H9 (cell line): ENCODE measurements around the gene ZNF304. TPM values are rescaled to one million over a fixed set of nuclear protein-coding genes. Genes with fewer than 3 reads are reported as not detected.

ENCODE experiments used
- DNase-seq: peaks from one replicate; pipeline ENCODE4 v3.0.0-alpha.2; 2017
- H2AFZ ChIP-seq: one replicate; pipeline ENCODE4 v1.6.1; 2013; ENCODE audit warnings: mild to moderate bottlenecking, low read length, control low read depth, moderate library complexity
- H2AK5ac ChIP-seq: 2 replicates; pipeline ENCODE4 v1.6.1; 2013; ENCODE audit warnings: low read length, control low read depth, mixed read lengths; ENCODE audit not compliant: insufficient read length
- H2BK120ac ChIP-seq: one replicate; pipeline ENCODE4 v1.6.1; 2013; ENCODE audit warnings: low read depth, mild to moderate bottlenecking, low read length, control low read depth, inconsistent platforms; ENCODE audit not compliant: poor library complexity, severe bottlenecking
- H2BK12ac ChIP-seq: 2 replicates; pipeline ENCODE4 v1.6.1; 2013; ENCODE audit warnings: low read length, control low read depth, mixed read lengths, low read depth; ENCODE audit not compliant: insufficient read length
- H2BK15ac ChIP-seq: 2 replicates; pipeline ENCODE4 v1.6.1; 2013; ENCODE audit warnings: low read depth, low read length, control low read depth
- H2BK20ac ChIP-seq: one replicate; pipeline ENCODE4 v1.6.1; 2013; ENCODE audit warnings: low read depth, mild to moderate bottlenecking, low read length, control low read depth, inconsistent platforms; ENCODE audit not compliant: poor library complexity, severe bottlenecking
- H2BK5ac ChIP-seq: 2 replicates; pipeline ENCODE4 v1.6.1; 2013; ENCODE audit warnings: low read length, control low read depth, mixed read lengths; ENCODE audit not compliant: insufficient read length
- H3K14ac ChIP-seq: 2 replicates; pipeline ENCODE4 v1.6.1; 2013; ENCODE audit warnings: low read length, control low read depth; ENCODE audit not compliant: insufficient read depth
- H3K18ac ChIP-seq: 2 replicates; pipeline ENCODE4 v1.6.1; 2013; ENCODE audit warnings: low read depth, mild to moderate bottlenecking, mixed read lengths, low read length, control low read depth; ENCODE audit not compliant: insufficient read length
- H3K23ac ChIP-seq: 2 replicates; pipeline ENCODE4 v1.6.1; 2013; ENCODE audit warnings: low read length, control low read depth, mixed read lengths, low read depth; ENCODE audit not compliant: insufficient read length
- H3K23me2 ChIP-seq: 2 replicates; pipeline ENCODE4 v1.6.1; 2013; ENCODE audit warnings: low read depth, mild to moderate bottlenecking, mixed read lengths, low read length, control low read depth; ENCODE audit not compliant: insufficient read length, poor library complexity, severe bottlenecking
- H3K27ac ChIP-seq: 2 replicates; pipeline ENCODE4 v1.5.1; 2013; ENCODE audit warnings: low read length, control low read depth, mixed read lengths, low read depth; ENCODE audit not compliant: insufficient read length
- H3K27me3 ChIP-seq: 2 replicates; pipeline ENCODE4 v1.6.1; 2013; ENCODE audit warnings: low read length, control low read depth, inconsistent platforms; ENCODE audit not compliant: insufficient read depth
- H3K4ac ChIP-seq: 2 replicates; pipeline ENCODE4 v1.6.1; 2013; ENCODE audit warnings: low read depth, mild to moderate bottlenecking, control low read depth, inconsistent platforms, low read length, moderate library complexity
- H3K4me1 ChIP-seq: 2 replicates; pipeline ENCODE4 v1.6.1; 2013; ENCODE audit warnings: low read length, control low read depth, inconsistent platforms; ENCODE audit not compliant: insufficient read depth
- H3K4me2 ChIP-seq: 2 replicates; pipeline ENCODE4 v1.6.1; 2013; ENCODE audit warnings: low read length, control low read depth, mixed read lengths; ENCODE audit not compliant: insufficient read length, insufficient read depth
- H3K56ac ChIP-seq: 2 replicates; pipeline ENCODE4 v1.6.1; 2013; ENCODE audit warnings: low read depth, mild to moderate bottlenecking, mixed read lengths, low read length, control low read depth; ENCODE audit not compliant: insufficient read length
- H3K79me1 ChIP-seq: 2 replicates; pipeline ENCODE4 v1.6.1; 2013; ENCODE audit warnings: low read depth, mild to moderate bottlenecking, moderate library complexity, low read length, control low read depth, inconsistent platforms; ENCODE audit not compliant: insufficient read depth, poor library complexity, severe bottlenecking
- H3K79me2 ChIP-seq: 2 replicates; pipeline ENCODE4 v1.6.1; 2013; ENCODE audit warnings: low read length, control low read depth, inconsistent platforms; ENCODE audit not compliant: insufficient read depth
- H3K9ac ChIP-seq: 2 replicates; pipeline ENCODE4 v1.6.1; 2013; ENCODE audit warnings: low read length, control low read depth, mixed read lengths; ENCODE audit not compliant: insufficient read length; ENCODE audit errors: extremely low read depth
- H3K9me3 ChIP-seq: one replicate; pipeline ENCODE4 v1.6.1; 2013; ENCODE audit warnings: low read depth, low read length, inconsistent platforms; ENCODE audit not compliant: control insufficient read depth
- H3T11ph ChIP-seq: one replicate; pipeline ENCODE4 v1.6.1; 2013; ENCODE audit warnings: mild to moderate bottlenecking, low read length, control low read depth, inconsistent platforms
- H4K20me1 ChIP-seq: one replicate; pipeline ENCODE4 v1.6.1; 2013; ENCODE audit not compliant: control insufficient read depth, insufficient read length, insufficient read depth
- H4K5ac ChIP-seq: 2 replicates; pipeline ENCODE4 v1.6.1; 2013; ENCODE audit warnings: low read depth, mild to moderate bottlenecking, mixed read lengths, low read length, control low read depth; ENCODE audit not compliant: insufficient read length
- H4K8ac ChIP-seq: replicated peaks from 2 replicates; pipeline ENCODE4 v1.6.1; 2013; ENCODE audit warnings: low read length, control low read depth, mixed read lengths, low read depth; ENCODE audit not compliant: insufficient read length
- H4K91ac ChIP-seq: 2 replicates; pipeline ENCODE4 v1.6.1; 2013; ENCODE audit warnings: low read depth, mild to moderate bottlenecking, moderate library complexity, mixed read lengths, low read length, control low read depth; ENCODE audit not compliant: insufficient read length
- H3K27ac Mint-ChIP-seq, 3 experiments: 2 replicates in 2 of 3; 3 replicates in 1 of 3; pipeline ENCODE4 v1.8.0; 2020 to 2021; ENCODE audit warnings: mixed read lengths in 3 of 3, mild to moderate bottlenecking in 1 of 3, moderate library complexity in 1 of 3
- H3K27me3 Mint-ChIP-seq: 2 replicates; pipeline ENCODE4 v1.8.0; 2021; ENCODE audit warnings: low read depth, mild to moderate bottlenecking, moderate library complexity, mixed read lengths
- H3K36me3 Mint-ChIP-seq, 3 experiments: 2 replicates in 2 of 3; 3 replicates in 1 of 3; pipeline ENCODE4 v1.8.0; 2020 to 2021; ENCODE audit warnings: low read depth in 3 of 3, mixed read lengths in 3 of 3; ENCODE audit not compliant: insufficient read depth in 1 of 3
- H3K4me1 Mint-ChIP-seq, 2 experiments: 2 replicates each; pipeline ENCODE4 v1.8.0; 2020; ENCODE audit warnings: mixed read lengths in 2 of 2
- H3K4me3 Mint-ChIP-seq, 2 experiments: 2 replicates in 1 of 2; 3 replicates in 1 of 2; pipeline ENCODE4 v1.8.0; 2020 to 2021; ENCODE audit warnings: mild to moderate bottlenecking in 2 of 2, mixed read lengths in 2 of 2, moderate library complexity in 1 of 2
- H3K9me3 Mint-ChIP-seq, 2 experiments: 2 replicates in 1 of 2; 3 replicates in 1 of 2; pipeline ENCODE4 v1.8.0; 2020; ENCODE audit warnings: mild to moderate bottlenecking in 2 of 2, mixed read lengths in 2 of 2, moderate library complexity in 1 of 2
- WGBS: extraction: QIAGEN DNeasy Blood & Tissue Kit; methylation state at CpG from one replicate; pipeline ENCODE4 v1.1.7; 2013; ENCODE audit warnings: missing lambda C conversion rate, low lambda C conversion rate, mixed read lengths; ENCODE audit not compliant: insufficient read length; ENCODE audit errors: extremely low coverage; 5-methylcytosine and 5-hydroxymethylcytosine counted together
- long read RNA-seq: library from polyadenylated mRNA; unstranded; transcript quantifications from one replicate; pipeline ENCODE4 v2.0.0, GENCODE V29; 2020
- total RNA-seq: library from RNA; stranded (reverse); gene quantifications from 2 replicates; pipeline ENCODE4 v1.2.1, GENCODE V29; 2021
- TF ChIP-seq, protein P1 (sequence below): fragments of 200-600 bp; sonication (generic); conservative IDR thresholded peaks from 3 replicates; pipeline ENCODE4 v1.8.0; 2021; ENCODE audit warnings: antibody characterized with exemption, mild to moderate bottlenecking

The ZNF304 gene
- total RNA-seq = 13.5 and 13.9 TPM in 2 replicates
- long read RNA-seq, full-length matches to known transcripts = 56 of 63 reads
- long read RNA-seq, partial matches to known transcripts = 1 of 63 reads
- long read RNA-seq, other reads (novel, unspliced or antisense) = 6 of 63 reads

DNA sequence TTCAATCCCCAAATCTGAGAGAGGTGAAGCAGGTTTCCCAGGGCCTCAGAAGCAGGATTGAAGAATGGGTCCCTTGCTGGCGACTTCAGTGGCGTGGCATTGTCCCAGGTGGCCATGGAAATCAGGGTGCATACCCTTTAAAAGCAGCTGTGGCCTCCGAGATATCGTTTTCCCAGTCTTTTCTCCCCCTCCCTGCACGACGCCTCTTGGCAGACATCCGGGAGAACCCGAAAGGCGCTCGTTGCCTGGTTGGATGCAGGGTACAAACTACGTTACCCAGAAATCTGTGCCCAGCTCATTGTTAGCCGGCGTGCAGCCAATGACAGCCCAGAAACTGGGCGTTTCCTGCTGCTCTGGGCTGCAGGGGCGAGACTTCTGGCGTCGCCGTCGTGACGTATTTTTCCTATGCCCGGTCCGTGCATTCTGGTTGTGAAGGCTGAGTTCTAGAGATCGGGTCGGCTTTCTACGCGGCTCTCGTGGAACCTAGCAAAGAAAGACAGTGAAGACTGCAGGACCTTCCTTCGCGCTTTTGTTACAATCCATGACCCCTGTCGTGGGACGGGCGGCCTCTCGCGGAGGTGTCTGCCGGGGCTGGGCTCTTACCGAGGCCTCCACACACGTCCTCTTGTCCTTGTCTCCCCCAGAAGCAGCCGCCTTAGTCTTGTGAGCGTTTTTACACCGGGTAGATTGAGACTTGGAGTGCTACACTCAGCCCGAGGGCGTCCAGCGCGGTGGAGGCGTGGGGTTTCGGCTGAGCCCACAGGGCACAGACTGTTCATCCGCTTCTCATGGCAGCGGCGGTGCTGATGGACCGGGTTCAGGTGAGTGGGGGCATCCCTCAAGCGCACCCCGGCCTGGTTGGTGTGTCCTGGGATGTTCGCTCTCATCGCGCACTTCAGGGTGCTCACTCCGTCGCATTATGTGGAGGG is at the start of gene ZNF304:
Gene ZNF304, plus strand, starts transcription at position 395 of the 929 bp plus-strand sequence. Its CDS starts 394 bp downstream, at position 789.
- Histone ChIP-seq H3K4ac (no peak within 1 kb of the TSS), H2BK5ac (no peak within 1 kb of the TSS), H2BK15ac (no peak within 1 kb of the TSS), H3K18ac (no peak within 1 kb of the TSS), H4K8ac (no peak within 1 kb of the TSS), H3K23ac (no peak within 1 kb of the TSS), H3T11ph (no peak within 1 kb of the TSS), H3K9me3 (no peaks in the 10 kb centered on the region), H2AFZ (no peak within 1 kb of the TSS), H3K79me1 (peaks cover 3% of the 10 kb centered on the region), H2BK120ac (no peak within 1 kb of the TSS), H3K23me2 (peaks cover 7% of the 10 kb centered on the region), H2AK5ac (no peak within 1 kb of the TSS), H3K14ac (peak within 1 kb of the TSS; percentile 70), H3K4me2 (peak within 1 kb of the TSS; percentile 99), H3K4me1 (no peaks in the 10 kb centered on the region), H2BK20ac (no peak within 1 kb of the TSS), H4K91ac (no peak within 1 kb of the TSS), H2BK12ac (no peak within 1 kb of the TSS), H3K56ac (no peak within 1 kb of the TSS), H3K27ac (no peak within 1 kb of the TSS), H4K5ac (peak within 1 kb of the TSS; percentile 27), H3K9ac (peak within 1 kb of the TSS; percentile 89), H3K27me3 (no peaks in the 10 kb centered on the region), H3K79me2 (peaks cover 13% of the 10 kb centered on the region; the same call in 1 of the 2 replicates), H4K20me1 (no peaks in the 10 kb centered on the region)
- DNase-seq = peak; percentile 97
- Mint-ChIP-seq H3K27me3 (peaks cover 10% of the 10 kb centered on the region), H3K4me3 (peak within 1 kb of the TSS; percentile 97 to 98), H3K36me3 (peaks cover 13 to 26% (median 26%) of the 10 kb centered on the region in 3 experiments; a peak in 6 of 7 replicates), H3K9me3 (no peaks in the 10 kb centered on the region), H3K27ac (peak within 1 kb of the TSS; percentile 80 to 96 (median 91)), H3K4me1 (peaks cover 12 to 20% of the 10 kb centered on the region in 2 experiments)
- TF ChIP-seq, protein P1, sequence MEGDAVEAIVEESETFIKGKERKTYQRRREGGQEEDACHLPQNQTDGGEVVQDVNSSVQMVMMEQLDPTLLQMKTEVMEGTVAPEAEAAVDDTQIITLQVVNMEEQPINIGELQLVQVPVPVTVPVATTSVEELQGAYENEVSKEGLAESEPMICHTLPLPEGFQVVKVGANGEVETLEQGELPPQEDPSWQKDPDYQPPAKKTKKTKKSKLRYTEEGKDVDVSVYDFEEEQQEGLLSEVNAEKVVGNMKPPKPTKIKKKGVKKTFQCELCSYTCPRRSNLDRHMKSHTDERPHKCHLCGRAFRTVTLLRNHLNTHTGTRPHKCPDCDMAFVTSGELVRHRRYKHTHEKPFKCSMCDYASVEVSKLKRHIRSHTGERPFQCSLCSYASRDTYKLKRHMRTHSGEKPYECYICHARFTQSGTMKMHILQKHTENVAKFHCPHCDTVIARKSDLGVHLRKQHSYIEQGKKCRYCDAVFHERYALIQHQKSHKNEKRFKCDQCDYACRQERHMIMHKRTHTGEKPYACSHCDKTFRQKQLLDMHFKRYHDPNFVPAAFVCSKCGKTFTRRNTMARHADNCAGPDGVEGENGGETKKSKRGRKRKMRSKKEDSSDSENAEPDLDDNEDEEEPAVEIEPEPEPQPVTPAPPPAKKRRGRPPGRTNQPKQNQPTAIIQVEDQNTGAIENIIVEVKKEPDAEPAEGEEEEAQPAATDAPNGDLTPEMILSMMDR = no peak
- WGBS = no CpG with 5 or more reads among the region's 57 CpGs
